Hematopoietic multipotent progenitor cell treated with erythropoietin and hydrocortisone succinate and interleukin-3 and kit ligand, for 17 days (in vitro differentiated cells): Measurements from ENCODE around the gene SARNP.
"Not testable (repeated sequence)": the region's sequence is repeated elsewhere in the genome, so short reads cannot be mapped to it uniquely, and the experiment has no call there.

Experiments
- DNase-seq: peaks from one replicate; pipeline ENCODE4 v3.0.0-alpha.2; 2015; ENCODE audit warnings: low spot score

SARNP gene

DNA sequence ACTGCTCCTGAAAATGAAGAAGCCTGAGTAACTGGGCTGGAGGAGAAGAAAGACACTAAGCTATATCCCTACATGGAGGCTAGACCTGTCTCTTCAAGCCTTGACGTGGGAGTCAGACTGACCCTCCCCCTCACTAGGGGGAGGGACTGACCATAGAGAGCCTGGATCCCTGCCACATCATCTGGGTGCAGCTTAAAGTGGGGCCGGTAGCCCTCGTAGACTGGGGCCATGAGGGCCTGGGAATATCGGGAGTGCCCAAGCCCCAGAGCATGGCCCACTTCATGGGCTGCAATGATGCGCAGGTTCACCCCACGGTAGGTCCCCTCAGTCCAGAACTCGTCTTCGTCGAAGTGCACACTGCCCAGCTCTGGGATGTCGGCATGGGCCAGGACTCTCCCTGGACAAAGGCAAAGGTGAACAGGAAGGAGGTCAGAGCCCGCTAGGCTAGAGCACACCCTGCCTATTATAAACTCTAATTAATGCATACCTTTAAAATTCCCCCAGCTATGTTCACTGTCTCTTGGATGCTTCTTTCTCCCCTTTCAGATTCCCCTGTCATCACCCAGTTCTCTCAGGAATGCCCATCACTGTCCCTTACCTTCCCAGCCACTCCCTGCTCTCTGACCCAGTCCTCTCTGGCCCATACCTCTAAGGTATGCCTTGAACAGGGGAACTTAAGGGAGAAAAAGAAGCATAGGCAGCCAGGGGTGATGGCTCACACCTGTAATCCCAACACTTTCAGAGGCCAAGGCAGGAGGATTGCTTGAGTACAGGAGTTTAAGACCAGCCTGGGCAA lies 22.0 kb upstream of the SARNP start:
- no peak for DNase-seq

- DNase-seq, result no peak
These were observed 20.8 kb upstream of the SARNP start for GRCh38 chr12:55838361-55838760.

- DNase-seq, result not testable (repeated sequence)
These were observed 16.9 kb upstream of the SARNP start for GRCh38 chr12:55834400-55834799.

DNA sequence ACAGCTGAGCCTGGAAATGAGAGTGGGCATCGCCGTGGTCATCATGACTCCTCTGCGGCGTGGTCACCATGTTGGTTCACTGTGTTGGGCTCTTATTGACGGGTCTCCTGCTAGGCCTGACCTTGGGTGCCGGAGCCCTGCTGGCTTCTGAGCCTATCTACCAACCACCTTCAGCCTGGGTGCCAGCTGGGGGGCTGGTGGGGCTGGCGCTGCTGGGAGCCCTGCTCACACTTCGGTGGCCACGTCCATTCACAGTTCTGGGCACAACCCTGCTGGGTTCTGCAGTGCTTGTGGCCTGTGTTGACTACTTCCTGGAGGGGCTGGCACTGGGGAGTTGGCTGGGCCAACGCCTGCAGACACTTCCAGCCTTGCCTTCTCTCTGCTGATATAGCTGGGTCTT lies 15.5 kb upstream of the SARNP start:
- no peak for DNase-seq

- no peak for DNase-seq
These were observed 13.9 kb upstream of the SARNP start for GRCh38 chr12:55831447-55831815.

DNA sequence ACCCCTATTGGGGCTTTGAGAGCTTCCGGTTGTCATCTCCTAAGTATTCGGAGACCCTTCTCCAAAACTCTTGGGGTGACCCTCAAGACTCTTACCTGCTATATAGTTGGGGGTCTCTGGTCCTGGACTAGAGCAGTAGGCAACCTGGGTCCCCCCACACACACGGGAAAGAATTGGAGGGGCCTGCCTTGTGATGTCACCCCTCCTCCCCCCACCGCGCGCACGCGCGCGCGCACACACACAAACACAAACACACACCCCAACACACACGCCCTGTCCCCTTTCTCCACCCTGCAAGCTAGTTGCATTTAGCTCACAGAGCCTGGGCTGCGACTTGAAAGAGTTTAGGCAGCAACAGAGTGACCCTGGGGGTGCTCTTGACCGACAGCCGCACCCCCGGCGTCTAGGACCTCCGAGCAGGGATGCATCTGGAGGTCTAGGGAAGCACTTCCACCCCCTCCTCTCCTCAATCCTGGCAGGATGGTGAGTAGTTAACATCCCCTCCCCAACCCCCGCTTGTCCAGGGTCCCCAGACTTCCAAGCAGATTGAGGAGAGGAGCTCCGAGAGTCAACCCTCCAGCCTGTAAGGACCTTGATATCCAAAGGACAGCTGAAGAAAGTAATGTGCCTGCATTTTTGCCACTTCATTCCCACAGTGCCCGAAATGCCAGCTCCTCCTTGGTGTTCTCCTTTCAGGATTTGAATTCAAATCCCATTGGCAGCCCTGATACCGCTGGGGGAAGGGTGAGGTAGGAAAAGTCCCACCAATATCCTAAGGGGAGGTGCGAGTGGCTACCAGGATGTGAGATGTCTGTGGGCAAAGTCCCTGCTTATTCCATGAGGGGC lies 13.3 kb upstream of the SARNP start:
- DNase-seq, result peak; percentile 66

DNA sequence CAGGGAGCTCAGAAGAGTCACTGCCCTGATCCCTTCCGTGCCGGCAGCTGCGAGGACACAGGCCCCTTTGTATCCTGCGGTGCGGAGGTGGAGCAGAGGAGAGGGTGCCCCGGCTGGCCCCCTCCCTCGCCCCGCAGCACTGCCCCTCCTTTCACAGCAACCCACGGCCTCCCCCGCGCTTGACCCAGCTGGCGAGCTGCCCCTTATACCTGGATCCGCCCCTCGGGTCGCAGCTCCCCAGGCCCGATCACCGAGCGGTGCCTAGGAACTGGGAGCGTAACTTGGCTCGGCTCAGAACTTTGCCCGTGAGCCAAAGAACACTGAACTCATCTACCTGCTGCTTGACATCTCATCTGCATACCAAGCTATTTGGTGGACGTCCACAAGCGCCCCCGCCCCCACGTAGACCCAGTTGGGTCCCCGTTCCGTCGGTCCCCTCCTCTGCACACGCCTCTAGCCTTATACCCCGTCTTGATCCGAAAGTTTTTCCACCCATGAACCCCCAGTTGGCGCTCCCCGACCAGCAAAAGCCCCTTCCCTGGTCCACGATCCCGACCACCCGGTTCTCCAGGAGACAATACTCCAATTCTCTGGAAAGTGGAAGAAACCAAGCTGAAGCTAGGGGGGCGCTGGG lies 12.6 kb upstream of the SARNP start:
- DNase-seq, result no peak

- DNase-seq, result no peak
These were observed 10.8 kb upstream of the SARNP start for GRCh38 chr12:55828357-55828756.

DNA sequence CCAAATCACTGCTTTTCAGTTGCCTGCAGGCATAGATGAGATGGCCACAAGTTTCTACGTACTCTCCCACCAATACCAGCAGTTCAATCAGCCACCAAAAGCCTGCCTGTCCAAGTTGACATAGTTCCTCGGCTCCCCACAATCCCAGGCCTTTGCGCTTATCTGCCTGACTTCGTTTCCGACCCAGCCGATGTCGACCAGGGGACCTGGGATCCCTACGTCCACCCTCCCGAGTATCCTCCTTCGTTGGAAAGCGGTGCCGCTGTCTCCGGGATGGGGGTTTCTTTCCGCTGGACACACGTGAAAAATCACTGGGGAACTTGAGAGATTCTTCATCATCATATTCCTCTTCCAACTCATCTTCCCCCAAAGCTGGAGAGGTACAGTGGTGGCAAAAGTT lies 10.3 kb upstream of the SARNP start:
- DNase-seq, result no peak

- no peak for DNase-seq
These were observed 7.2 kb upstream of the SARNP start for GRCh38 chr12:55824726-55825125.

DNA sequence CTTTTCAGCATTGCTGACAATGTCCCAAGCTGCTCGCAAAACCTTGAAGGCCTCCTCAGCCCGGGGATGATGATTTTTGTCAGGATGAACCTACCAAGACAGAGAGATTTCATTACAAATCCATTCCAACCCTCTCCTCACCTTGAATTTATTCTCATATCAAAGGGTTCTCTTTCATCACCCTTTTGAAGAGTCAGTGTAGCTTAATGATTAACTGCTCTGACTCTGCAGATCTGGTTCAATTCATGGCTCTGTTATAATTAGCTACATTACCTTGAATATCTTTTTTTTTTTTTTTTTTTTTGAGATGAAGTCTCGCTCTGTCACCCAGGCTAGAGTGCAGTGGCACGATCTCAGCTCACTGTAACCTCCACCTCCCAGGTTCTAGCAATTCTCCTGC lies 5.9 kb upstream of the SARNP start:
- no peak for DNase-seq

- no peak for DNase-seq
These were observed 4.7 kb upstream of the SARNP start for GRCh38 chr12:55822228-55822627.

DNA sequence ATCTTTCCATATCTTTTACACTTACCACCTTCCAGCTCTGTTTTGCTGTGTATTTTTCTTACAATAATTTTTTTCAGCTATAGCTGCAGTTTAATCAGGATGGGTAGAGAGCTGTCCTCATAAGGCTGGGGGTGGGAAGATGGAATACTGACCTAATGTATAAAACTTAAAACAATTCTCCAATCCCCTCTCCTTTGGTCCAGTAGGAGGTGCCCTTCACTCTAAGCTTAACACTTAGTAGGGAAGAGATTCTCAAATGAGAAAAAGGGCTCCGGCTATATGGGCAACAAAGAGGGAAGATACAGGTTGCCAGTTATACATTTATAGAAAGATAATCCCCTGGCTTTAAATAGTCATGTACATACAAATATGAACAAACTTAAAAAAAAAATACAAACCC lies 3.2 kb upstream of the SARNP start:
- DNase-seq, result no peak

GRCh38 chr12:55818886-55819285 lies 1.4 kb upstream of the SARNP start:
- no peak for DNase-seq

- DNase-seq, result no peak
These were observed 710 bp upstream of the SARNP start for GRCh38 chr12:55818140-55818728.

DNA sequence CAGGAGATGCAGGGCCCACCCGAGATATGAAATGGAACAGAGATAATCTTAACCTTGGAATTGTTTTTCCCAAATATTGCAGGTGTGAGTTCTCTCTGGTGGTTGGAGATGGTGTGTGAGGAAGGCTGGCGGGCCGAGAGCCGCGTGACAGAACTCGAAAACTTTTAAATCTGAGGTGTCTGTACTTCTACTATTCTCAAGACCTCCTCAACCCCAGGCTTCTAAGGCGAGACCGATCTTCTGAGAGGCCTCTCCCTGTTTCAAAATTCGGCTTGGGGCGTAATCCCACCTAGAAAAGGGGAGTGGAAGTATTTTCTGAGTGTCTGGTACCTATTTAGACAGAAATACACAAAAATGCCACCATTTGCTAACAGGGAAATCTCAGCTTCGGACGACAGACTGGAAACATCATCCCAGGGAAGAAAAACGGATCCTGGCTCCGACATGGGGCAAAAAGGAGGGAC lies 611 bp downstream of the SARNP start:
- peak; percentile 25 for DNase-seq

- DNase-seq, result no peak
These were observed 2.1 kb downstream of the SARNP start for GRCh38 chr12:55815473-55815872.

DNA sequence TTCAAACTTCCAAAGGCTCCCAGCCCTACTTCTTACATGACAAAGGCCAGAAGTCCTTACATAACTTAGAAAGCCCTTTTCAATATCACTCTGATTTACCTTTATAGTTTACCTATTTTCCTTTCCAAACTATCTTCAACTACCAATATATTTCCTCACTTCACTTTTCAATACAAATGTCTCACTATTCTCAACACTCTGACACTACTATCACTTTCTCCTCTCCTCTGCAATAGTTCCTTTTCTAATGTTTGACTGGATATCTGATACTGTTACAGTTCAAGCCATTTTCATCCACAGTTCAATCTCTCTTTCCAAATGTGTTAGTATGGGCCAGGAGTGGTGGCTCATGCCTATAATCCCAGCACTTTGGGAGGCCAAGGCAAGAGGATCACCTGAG lies 3.3 kb downstream of the SARNP start:
- DNase-seq, result no peak

GRCh38 chr12:55812088-55812487 lies 5.4 kb downstream of the SARNP start:
- no peak for DNase-seq

GRCh38 chr12:55809274-55809673 lies 8.2 kb downstream of the SARNP start:
- DNase-seq, result no peak

DNA sequence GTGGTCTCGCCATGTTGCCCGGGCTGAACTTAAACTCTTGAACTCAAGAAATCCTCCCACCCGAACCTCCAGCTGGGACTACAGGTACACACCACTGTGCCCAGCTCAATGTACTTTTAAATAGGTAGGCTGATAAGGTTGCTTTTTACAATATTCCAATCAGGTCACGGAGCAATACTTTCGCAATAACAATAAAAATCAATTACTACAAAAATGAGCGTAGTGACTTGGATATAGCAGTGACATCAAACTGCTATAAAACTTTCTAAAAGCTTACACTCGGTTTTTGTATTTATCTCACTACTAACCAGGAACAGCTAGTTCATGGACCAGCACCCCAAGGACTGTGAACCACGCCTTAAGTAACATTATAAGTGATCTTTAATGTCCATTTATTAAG lies 10.5 kb downstream of the SARNP start:
- no peak for DNase-seq

DNA sequence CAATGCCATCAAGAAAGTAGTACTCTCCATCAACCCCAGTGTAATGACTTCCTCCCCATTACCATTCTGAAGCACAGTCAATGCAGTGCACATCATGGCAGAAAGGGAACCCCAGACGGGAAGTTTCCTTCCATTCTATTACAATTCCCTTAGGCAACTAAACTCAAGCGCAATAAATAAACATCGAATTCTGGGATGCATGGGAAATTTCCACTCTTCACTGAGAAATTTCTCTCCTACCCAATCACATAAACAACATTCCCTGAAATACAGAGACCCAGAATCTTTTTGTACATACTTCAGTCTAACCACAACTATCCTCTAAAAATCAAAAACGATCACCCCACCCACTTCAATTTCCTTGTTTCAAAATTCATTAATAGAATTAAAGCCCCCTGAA lies 20.0 kb downstream of the SARNP start:
- DNase-seq, result no peak

DNA sequence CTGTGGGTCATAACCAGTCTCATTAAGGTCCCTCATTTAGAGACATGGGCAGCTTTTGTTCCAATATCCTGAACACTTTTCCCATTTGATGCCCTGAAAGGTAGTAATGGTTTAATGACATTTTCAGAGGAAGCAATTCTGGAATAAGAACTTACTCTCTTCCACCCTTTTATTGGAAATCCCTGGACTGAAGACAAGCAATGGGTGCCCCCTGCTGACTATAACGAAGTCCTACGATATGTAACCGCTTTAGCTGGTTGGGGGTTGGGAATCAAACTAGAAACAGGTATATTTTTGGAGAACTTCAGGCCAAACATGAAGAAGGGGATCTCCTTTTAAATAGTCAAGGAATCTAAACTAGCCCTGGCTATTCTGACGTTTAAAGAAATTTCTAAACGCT lies 20.5 kb downstream of the SARNP start:
- DNase-seq, result peak; percentile 43
